GM21360 (cell line): ENCODE results near the gene KRTAP12-4.
"Not testable (repeated sequence)": the region's sequence is repeated elsewhere in the genome, so short reads cannot be mapped to it uniquely, and the experiment has no call there.

Experiments
- ATAC-seq: cut with Tn5 transposase; IDR thresholded peaks from one replicate; pipeline ENCODE4 v1.9.1; 2021; ENCODE audit warnings: mild to moderate bottlenecking, moderate library complexity; ENCODE audit not compliant: unreplicated experiment

KRTAP12-4 gene

DNA sequence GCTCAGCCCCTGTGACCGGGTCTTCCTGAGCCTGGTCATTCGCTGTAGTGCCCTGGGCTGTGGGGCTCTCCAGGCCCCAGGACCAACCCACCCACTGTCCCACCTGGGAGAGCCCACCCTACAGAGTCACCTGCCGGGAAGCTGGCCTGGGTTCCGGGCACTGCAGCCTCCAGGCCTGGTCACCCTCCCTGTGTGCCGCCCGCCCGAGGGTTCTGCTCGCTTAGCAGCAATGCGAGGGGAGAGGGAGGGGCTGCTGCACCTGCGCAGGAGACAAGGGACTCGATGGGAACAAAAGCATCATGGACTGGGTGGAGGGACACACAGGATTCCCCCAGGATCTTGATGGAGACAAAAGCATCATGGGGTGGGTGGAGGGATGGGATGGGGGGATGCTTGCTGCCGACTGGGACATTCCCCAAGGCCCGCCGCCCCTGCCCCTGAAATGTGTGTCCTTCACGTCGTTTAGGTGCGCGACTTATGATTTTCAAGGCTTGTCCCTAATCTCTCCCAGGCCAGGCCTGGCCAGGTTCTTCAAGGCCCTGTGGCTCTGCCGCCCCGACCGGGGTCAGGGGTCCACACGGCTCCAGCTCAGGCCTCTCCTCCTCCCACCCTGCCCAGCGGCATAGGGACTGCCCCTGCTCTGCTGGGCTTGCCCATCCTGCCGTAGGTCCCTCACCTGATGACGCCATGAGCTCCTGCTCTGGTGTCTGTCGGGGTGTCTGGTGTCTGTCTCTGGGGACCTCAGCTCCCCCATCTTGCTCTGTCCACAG, 40.9 kb downstream of the KRTAP12-4 start:
- no peak for ATAC-seq

DNA sequence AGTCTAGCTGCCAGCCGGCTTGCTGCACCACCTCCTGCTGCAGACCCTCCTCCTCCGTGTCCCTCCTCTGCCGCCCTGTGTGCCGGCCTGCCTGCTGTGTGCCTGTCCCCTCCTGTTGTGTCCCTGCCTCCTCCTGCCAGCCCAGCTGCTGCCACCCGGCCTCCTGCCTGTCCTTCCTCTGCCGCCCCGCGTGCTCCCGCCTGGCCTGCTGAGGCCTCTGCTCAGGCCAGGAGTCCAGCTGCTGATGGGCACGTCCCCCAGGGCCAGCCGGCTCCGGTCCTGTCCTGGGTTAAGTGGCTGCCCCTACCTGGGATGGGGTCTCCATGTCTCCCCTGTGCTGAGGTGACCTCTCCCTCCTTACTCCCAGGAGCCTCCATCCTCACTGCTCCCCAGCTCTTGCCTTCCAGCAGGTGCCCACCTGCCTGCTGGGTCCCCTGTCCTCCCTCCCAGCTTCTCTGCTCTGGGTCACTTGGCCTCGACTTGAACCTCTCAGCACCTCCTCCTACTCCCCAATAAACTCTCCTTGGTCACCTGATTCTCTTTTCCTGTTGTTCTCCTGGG, 41.7 kb downstream of the KRTAP12-4 start:
- ATAC-seq: no peak

DNA sequence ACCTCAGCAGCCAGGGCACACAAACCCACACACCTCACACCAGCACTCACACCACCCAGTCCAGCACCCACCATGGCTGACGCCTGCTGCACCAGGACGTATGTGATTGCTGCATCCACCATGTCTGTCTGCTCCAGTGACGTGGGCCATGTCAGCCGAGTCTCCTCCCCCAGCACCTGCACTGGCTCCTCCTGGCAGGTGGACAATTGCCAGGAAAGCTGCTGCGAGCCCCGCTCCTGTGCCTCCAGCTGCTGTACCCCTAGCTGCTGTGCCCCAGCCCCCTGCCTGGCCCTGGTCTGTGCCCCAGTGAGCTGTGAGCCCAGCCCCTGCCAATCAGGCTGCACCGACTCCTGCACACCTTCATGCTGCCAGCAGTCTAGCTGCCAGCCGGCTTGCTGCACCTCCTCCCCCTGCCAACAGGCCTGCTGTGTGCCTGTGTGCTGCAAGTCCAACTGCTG, 42.4 kb downstream of the KRTAP12-4 start, which contains the start of gene KRTAP10-8:
KRTAP10-8 (plus strand) TSS at position 51 of the 458 bp plus-strand sequence; CDS start at position 73, 22 bp downstream.
- ATAC-seq: no peak

DNA sequence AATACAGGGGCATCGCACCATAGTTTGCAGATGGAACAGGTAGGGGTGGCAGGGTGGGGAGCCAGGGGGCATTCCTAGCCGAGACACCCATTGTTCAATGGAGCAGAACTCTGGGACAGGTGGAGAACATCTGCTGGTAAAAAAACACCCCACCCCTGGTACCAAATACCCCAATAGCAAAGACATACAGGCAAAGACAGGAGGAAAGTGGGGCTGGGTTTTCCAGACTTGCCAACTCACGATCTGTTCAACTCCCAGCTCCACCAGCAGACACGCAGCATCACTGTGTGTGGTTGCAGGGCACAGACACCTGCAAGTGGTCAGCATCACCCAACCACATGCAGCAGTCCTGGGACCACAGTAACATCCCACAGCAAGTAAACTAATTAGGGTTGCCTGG, 42.9 kb downstream of the KRTAP12-4 start:
- ATAC-seq: no peak

DNA sequence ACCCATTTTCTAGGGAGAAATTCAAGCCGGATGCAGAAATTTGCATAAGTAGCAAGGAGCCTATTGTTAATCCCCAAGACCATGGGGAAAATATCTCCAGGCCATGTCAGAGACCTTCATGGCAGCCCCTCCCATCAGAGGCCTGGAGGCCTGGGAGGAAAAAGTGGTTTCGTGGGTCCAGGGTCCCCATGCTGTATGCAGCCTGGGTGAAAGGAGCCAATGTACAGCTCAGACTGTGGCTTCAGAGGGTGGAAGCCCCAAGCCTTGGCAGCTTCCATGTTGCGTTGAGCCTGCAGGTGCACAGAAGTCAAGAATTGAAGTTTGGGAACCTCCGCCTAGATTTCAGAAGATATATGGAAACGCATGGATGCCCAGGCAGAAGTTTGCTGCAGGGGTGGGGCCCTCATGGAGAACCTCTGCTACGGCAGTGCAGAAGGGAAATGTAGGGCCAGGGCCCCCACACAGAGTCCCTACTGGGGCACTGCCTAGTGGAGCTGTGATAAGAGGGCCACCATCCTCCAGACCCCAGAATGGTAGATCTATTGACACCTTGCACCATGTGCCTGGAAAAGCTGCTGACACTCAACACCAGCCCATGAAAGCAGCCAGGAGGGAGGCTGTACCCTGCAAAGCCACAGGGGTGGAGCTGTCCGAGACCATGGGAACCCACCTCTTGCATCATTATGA, 44.2 kb downstream of the KRTAP12-4 start:
- ATAC-seq: not testable (repeated sequence)

DNA sequence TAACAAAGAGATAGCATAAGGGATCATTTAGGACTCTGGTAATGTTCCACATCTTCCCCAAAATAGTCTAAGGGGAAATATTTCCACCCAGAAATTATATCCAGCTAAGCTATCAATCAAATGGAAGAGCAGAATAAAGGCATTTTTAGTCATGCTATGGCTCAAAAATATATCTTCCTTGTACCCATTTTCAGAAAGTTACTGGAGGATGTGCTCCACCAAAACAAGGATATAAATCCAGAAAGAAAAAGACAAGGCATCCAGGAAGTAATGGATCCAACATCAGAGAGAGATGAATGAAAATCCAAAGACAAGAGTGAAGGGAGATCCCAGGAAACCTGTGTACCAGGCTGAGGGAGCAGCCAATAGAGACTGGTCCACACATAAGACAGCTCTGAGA, 45.3 kb downstream of the KRTAP12-4 start:
- ATAC-seq: no peak

DNA sequence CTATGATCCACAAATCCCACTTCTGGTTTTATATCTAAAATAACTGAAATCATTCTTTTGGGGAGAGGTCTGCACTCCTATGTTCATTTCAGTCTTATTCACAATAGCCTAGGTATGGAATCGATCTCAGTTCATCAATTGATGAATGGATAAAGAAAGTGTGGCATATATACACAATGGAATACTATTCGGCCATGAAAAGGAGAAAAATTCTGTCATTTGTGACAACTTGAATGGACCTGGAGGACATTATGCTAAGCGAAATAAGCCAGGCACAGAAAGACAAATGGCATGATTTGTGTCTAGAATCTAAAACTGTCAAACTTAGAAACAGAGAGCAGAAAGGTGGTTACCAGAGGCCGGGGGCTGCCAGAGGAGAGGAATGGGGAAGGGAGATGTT, 48.0 kb downstream of the KRTAP12-4 start:
- no peak for ATAC-seq
